Bronchial epithelial cell (primary cell): ENCODE data around the gene SLFN5. TPM values are rescaled to one million over a fixed set of nuclear protein-coding genes. Genes with fewer than 3 reads are reported as not detected.
"Not testable (repeated sequence)": the region's sequence is repeated elsewhere in the genome, so short reads cannot be mapped to it uniquely, and the experiment has no call there.

Experiments
- DNase-seq: peaks from one replicate; pipeline ENCODE4 v3.0.0-alpha.2; 2010; ENCODE audit warnings: low read depth
- FAIRE-seq: peaks from 2 replicates; lab custom pipeline; 2011; peaks lifted over from hg19 to GRCh38; lab: Jason Lieb, UNC
- H3K27me3 ChIP-seq: 2 replicates; pipeline ENCODE4 v1.5.1; 2011; ENCODE audit warnings: low read length; ENCODE audit not compliant: control insufficient read depth, insufficient read depth
- H3K36me3 ChIP-seq: 2 replicates; pipeline ENCODE4 v1.5.1; 2011; ENCODE audit warnings: low read length; ENCODE audit not compliant: control insufficient read depth, insufficient read depth
- H3K4me3 ChIP-seq: 2 replicates; pipeline ENCODE4 v1.5.1; 2011; ENCODE audit warnings: mild to moderate bottlenecking, low read depth, low read length, control low read depth
- total RNA-seq: library from RNA; depleted of rRNA; stranded (reverse); fragments of >200 nt; gene quantifications from 2 replicates; pipeline ENCODE4 v1.2.1, GENCODE V29; 2014
- TF ChIP-seq, protein P1 (sequence below): IDR thresholded peaks from 2 replicates; pipeline ENCODE4 v1.5.1; 2011; ENCODE audit warnings: mild to moderate bottlenecking, moderate library complexity, low read length, control low read depth, inconsistent platforms; ENCODE audit not compliant: insufficient read depth, severe bottlenecking

SLFN5 gene
- total RNA-seq, 1 donor from 2014 or later = 104 TPM

DNA sequence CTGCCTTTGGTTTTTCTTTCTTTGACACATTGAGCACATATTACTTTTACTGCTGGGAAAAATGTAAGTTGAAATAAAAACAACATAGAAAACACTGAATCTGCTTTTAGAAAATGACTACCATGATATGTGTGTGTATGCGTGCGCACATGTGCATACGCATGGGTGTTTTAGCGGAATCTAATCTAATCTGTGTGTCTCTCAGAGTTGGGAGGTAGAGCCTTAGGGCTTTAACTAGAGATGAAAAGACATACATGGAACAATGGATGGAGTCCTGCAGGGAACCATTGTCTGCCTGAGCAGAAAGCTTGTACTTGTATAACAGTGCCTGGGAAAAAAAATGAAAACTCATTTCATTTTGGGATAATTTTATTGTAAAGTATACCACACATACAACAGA lies 12.4 kb downstream of the SLFN5 start:
- DNase-seq (no peak), FAIRE-seq (no peak)
- H3K4me3 ChIP-seq = no peak overlapping the region
- H3K36me3 ChIP-seq = peaks cover 11% of the 10 kb centered on the region
- TF ChIP-seq, protein P1, sequence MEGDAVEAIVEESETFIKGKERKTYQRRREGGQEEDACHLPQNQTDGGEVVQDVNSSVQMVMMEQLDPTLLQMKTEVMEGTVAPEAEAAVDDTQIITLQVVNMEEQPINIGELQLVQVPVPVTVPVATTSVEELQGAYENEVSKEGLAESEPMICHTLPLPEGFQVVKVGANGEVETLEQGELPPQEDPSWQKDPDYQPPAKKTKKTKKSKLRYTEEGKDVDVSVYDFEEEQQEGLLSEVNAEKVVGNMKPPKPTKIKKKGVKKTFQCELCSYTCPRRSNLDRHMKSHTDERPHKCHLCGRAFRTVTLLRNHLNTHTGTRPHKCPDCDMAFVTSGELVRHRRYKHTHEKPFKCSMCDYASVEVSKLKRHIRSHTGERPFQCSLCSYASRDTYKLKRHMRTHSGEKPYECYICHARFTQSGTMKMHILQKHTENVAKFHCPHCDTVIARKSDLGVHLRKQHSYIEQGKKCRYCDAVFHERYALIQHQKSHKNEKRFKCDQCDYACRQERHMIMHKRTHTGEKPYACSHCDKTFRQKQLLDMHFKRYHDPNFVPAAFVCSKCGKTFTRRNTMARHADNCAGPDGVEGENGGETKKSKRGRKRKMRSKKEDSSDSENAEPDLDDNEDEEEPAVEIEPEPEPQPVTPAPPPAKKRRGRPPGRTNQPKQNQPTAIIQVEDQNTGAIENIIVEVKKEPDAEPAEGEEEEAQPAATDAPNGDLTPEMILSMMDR = no peak
- no peaks in the 10 kb centered on the region for H3K27me3 ChIP-seq

DNA sequence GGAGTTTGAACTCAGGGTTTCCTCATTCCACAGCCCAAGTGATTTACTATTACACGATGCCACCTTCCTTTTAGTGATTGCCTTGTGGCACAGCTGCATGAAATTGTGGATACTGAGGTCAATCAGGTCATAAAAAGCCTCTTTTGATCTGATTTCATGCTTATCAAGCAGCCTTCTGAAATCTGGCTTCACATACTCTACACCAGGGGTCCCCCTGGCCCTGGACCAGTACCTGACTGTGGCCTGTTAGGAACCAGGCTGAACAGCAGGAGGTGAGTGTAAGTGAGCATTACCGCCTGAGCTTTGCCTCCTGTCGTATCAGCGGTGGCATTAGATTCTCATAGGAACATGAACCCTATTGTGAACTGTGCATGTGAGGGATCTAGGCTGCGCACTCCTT lies 13.8 kb downstream of the SLFN5 start:
- TF ChIP-seq, protein P1 = no peak
- DNase-seq = no peak
- H3K36me3 ChIP-seq = peaks cover 17% of the 10 kb centered on the region
- H3K27me3 ChIP-seq = no peaks in the 10 kb centered on the region
- no peak for FAIRE-seq
- no peak overlapping the region for H3K4me3 ChIP-seq

DNA sequence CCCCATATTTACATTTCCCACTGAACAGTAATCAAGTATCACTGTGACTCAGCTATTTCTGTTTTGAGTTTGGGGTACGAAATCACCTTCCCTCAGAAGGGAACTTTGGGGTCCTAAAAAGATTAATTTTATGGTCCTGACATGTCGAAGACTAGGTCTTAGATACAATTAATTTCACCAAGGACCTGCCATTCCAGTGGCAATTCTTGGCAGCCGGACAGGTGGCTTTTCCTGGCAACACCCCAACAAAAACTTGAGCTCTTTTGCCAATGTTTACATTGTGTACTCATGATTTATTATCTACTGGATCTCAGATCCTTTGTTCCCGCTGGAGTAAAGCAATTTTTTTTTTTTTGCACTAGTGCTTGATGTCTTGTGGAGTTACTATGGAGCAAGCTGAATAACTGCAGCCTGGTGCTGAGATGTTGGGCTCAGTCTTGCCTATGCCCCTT lies 14.4 kb downstream of the SLFN5 start:
- Histone ChIP-seq H3K36me3 (peaks cover 19% of the 10 kb centered on the region), H3K4me3 (no peak overlapping the region), H3K27me3 (no peaks in the 10 kb centered on the region)
- FAIRE-seq (no peak), DNase-seq (peak; percentile 85)
- TF ChIP-seq, protein P1 = no peak

DNA sequence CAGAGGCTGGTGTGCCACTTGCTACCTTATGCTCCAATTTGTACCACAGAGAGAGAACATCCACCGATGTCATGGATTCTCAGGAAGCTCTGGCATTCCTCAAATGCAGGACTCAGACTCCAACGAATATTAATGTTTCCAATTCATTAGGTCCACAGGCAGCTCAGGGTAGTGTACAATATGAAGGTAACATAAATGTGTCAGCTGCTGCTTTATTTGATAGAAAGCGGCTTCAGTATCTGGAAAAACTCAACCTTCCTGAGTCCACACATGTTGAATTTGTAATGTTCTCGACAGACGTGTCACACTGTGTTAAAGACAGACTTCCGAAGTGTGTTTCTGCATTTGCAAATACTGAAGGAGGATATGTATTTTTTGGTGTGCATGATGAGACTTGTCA lies 16.1 kb downstream of the SLFN5 start:
- peaks cover 23% of the 10 kb centered on the region for H3K36me3 ChIP-seq

DNA sequence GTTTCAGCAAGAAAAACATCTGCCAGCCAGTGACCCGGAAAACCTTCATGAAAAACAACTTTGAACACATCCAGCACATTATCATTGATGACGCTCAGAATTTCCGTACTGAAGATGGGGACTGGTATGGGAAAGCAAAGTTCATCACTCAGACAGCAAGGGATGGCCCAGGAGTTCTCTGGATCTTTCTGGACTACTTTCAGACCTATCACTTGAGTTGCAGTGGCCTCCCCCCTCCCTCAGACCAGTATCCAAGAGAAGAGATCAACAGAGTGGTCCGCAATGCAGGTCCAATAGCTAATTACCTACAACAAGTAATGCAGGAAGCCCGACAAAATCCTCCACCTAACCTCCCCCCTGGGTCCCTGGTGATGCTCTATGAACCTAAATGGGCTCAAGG lies 22.2 kb downstream of the SLFN5 start:
- Histone ChIP-seq H3K4me3 (no peak overlapping the region), H3K36me3 (peaks cover 26% of the 10 kb centered on the region), H3K27me3 (no peaks in the 10 kb centered on the region)
- FAIRE-seq (no peak), DNase-seq (no peak)
- TF ChIP-seq, protein P1 = no peak

More for the DNA sequence above, 16.1 kb downstream of the SLFN5 start:
- Histone ChIP-seq H3K27me3 (no peaks in the 10 kb centered on the region), H3K4me3 (no peak overlapping the region)
- DNase-seq = no peak
- peak; percentile 23 for FAIRE-seq
- TF ChIP-seq, protein P1 = no peak

DNA sequence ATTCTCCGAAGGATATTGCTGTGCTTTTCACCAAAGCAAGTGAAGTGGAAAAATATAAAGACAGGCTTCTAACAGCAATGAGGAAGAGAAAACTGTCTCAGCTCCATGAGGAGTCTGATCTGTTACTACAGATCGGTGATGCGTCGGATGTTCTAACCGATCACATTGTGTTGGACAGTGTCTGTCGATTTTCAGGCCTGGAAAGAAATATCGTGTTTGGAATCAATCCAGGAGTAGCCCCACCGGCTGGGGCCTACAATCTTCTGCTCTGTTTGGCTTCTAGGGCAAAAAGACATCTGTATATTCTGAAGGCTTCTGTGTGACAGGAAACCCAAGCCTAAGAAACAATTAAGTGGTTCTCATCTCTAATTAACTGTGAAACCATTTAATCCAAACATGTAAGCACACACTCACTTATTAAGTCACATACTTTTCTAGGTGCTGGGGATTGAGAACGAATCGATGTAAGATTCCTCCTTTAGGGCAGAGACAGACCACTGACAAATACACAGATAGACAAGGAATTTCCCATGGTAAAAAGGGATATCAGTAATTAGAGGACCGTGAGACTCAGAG lies 22.8 kb downstream of the SLFN5 start:
- Histone ChIP-seq H3K4me3 (no peak overlapping the region), H3K27me3 (no peaks in the 10 kb centered on the region), H3K36me3 (peaks cover 26% of the 10 kb centered on the region)
- TF ChIP-seq, protein P1 = no peak
- FAIRE-seq (no peak), DNase-seq (no peak)

DNA sequence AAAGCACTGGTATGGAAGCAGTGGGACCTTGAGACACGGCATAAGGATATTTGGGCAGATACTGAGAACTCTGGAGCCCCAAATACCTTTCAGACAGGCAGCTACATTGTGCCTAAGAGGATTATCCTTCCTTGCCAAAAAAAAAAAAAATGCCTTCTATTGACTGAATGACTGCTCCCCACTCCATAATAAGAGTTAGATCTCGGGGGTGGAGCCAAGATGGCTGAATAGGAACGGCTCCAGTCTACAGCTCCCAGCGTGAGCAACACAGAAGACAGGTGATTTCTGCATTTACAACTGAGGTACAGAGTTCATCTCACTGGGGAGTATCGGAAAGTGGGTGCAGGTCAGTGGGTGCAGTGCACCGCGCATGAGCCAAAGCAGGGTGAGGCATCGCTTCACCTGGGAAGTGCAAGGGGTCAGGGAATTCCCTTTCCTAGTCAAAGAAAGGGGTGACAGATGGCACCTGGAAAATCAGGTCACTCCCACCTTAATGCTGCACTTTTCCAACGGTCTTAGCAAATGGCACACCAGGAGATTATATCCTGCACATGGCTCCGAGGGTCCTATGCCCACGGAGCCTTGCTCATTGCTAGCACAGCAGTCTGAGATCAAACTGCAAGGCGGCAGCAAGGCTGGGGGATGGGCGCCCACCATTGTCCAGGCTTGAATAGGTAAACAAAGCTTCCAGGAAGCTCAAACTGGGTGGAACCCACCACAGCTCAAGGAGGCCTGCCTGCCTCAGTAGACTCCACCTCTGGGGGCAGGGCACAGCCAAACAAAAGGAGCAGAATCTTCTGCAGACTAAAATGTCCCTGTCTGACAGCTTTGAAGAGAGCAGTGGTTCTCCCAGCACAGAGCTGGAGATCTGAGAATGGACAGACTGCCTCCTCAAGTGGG lies 31.5 kb downstream of the SLFN5 start:
- H3K27me3 ChIP-seq, H3K36me3 ChIP-seq, DNase-seq, H3K4me3 ChIP-seq: not testable (repeated sequence)
- peak; percentile 77 for FAIRE-seq

DNA sequence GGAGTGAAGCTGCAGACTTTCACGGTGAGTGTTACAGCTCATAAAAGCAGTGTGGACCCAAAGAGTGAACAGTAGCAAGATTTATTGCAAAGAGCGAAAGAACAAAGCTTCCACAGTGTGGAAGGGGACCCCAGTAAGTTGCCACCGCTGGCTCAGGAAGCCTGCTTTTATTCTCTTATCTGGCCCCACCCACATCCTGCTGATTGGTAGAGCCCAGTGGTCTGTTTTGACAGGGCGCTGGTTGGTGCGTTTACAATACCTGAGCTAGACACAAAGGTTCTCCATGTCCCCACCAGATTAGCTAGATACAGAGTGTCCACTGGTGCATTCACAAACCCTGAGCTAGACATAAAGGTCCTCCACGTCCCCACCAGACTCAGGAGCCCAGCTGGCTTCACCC lies 35.6 kb downstream of the SLFN5 start:
- FAIRE-seq, H3K36me3 ChIP-seq, DNase-seq, H3K27me3 ChIP-seq, H3K4me3 ChIP-seq: not testable (repeated sequence)
